Renal pelvis (tissue), 4 donors: ENCODE data around the gene CMKLR1. TPM values are rescaled to one million over a fixed set of nuclear protein-coding genes. Genes with fewer than 3 reads are reported as not detected.

Source experiments
- DNase-seq: peaks from one replicate; pipeline ENCODE4 v3.0.0-alpha.2; 2013
- polyA plus RNA-seq, 3 donors: library from polyadenylated mRNA; unstranded; fragments of 120-200 nt; gene quantifications; one replicate each; pipeline ENCODE4 v1.2.1, GENCODE V29; 2013; ENCODE audit not compliant: insufficient read length in 3 of 3

The CMKLR1 gene
- polyA plus RNA-seq, 3 donors, result 3.3 to 5.8 (median 4.3) TPM

GRCh38 chr12:108337235-108338223 is 1.6 kb downstream of the CMKLR1 start:
- DNase-seq, result no peak

GRCh38 chr12:108335349-108336119 is 3.6 kb downstream of the CMKLR1 start:
- no peak for DNase-seq

DNA sequence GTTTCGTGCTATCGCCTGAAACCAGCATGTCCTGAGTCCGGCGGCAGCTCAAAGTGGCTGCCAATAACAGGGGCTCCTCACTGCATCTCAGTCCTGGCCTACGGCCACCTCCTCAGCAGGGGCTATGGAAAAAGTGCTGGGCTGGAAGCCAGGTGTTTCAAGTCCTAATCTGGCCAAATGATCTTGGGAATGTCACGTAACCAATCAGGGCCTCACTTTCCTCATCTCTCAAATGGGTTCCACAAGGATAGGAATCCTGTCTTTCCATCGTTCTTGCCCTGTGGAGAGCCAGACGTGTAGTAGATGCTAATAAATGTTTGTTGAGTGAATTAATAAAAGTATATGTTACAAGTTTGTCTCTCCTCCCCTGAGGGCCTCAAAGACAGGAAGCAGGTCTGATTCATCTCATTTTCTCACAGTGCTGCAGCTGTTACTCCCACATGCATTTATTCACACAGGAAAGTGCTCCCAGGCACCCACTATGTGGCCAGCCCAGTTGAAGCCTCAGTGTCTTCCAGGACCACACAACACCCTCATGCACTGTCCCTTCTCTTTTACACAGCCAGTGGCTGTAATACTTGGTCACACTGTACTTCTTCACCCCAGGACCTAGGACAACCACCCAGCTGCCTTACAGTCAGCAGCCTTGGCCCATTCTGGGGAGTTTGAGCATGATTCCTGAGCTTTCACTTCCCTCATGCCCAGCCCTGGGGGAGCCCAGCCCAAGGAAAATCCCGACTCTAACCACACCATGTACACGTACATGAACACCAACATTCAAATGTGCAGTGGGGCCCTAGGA is 5.0 kb downstream of the CMKLR1 start:
- DNase-seq, result no peak

GRCh38 chr12:108332791-108333382 is 6.2 kb downstream of the CMKLR1 start:
- no peak for DNase-seq

- DNase-seq, result no peak
Measured at GRCh38 chr12:108328420-108328819, 10.7 kb downstream of the CMKLR1 start.

GRCh38 chr12:108327621-108328344 is 11.3 kb downstream of the CMKLR1 start:
- no peak for DNase-seq

GRCh38 chr12:108326254-108326750 is 12.8 kb downstream of the CMKLR1 start:
- DNase-seq, result no peak

DNA sequence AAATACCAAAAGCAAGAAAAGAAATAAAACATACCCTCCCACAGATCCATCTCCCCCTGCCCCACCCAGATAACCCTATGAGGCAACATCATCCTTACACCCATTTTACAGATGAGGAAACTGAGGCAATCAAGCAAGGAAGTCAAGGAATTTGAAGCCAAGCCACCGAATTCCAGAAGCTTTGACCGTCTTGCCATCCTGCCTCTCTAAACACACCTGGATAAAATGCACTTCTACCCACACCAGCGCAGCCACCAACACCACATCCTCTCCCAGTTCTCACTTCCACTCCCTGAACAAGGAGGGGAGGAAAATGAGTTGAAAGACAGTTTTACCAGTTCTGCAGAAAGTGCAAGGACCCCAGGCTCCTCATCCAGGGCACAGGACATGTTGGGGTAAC is 13.6 kb downstream of the CMKLR1 start:
- no peak for DNase-seq

DNA sequence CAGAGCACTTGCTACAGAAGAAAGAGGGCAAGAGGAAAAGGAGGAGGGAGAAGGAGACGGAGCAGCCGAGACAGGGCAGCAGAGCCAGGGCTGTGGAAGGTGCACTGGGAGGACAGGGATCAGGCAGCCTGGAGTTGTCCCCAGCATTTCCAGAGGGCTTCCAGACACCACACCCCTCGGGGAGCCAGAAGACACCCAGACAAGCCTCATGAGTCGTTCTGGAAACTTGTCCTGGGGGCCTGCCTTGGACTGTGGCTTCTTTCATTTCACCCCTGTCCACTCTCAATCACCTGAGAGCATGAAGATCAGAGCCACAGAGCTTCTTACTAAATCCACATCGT is 14.1 kb downstream of the CMKLR1 start:
- no peak for DNase-seq

DNA sequence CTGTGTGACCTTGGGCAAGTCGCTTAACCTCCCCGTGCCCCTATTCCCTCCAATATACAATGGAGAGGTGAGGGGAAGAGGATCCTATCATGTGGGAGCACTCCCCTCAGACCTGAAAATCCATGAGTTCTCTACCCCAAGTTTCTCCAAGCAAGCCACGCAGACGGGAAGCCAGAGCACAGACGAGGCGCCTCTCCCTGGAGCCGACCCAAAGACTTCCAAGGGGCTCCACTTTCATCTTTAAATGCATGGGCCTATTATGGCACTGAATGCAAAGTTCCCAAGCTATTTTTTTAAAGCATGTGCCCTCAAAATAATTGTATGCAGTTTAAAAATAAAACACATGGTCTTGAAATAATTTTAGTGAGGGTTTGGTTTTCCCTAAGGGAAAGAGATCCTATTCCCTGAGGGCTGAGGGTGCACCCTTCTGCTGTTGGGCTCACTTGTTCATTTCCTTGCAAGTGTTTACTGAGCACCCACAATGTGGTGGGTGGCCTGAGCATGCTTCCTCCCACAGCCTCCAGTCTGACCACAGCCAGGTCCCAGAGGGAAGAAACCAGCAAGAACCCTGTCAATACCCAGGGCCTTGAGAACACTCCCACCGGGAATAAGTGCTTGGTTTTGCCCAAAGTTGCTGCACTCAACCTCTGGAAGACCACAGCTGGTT is 14.6 kb downstream of the CMKLR1 start:
- no peak for DNase-seq

GRCh38 chr12:108323581-108323980 is 15.5 kb downstream of the CMKLR1 start:
- no peak for DNase-seq

DNA sequence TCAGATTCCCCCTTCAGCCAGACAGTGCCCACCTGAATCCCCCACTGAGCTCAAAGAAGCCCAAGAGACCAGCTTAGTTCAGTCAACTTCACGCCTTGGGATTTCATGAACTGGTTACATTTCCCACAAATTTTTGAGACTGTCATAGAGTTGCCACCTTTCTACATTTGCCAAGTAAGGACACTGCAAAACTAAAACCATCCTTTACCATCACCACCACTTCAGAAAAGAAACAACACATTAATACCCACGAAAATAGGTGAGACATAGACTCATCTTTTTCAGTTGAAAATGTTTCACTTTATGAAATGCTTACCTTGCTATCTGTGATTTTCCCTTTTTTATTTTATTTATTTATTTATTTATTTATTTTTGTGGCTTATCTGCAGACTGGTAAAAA is 16.1 kb downstream of the CMKLR1 start:
- no peak for DNase-seq

DNA sequence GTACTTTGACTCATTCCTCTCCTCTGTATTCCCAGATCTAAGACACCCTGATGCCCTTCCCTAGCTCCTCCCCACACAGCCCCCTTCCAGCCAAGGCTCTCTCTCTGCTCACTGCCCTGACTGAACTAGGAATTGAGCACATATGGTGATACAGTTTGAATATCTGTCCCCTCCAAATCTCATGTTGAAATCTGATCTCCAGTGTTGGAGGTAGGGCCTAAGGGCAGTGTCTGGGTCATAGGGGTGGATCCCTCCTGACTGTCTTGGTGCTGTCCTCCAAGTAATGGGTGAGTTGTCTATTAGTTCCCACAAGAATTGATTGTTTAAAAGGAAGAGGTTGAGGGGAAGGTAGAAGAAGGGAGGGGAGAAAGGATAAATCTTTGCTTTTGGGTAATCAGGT is 17.4 kb downstream of the CMKLR1 start:
- DNase-seq, result no peak

- DNase-seq, result no peak
Measured at GRCh38 chr12:108320507-108321293, 18.4 kb downstream of the CMKLR1 start.

- no peak for DNase-seq
Measured at GRCh38 chr12:108319277-108320234, 19.6 kb downstream of the CMKLR1 start.

DNA sequence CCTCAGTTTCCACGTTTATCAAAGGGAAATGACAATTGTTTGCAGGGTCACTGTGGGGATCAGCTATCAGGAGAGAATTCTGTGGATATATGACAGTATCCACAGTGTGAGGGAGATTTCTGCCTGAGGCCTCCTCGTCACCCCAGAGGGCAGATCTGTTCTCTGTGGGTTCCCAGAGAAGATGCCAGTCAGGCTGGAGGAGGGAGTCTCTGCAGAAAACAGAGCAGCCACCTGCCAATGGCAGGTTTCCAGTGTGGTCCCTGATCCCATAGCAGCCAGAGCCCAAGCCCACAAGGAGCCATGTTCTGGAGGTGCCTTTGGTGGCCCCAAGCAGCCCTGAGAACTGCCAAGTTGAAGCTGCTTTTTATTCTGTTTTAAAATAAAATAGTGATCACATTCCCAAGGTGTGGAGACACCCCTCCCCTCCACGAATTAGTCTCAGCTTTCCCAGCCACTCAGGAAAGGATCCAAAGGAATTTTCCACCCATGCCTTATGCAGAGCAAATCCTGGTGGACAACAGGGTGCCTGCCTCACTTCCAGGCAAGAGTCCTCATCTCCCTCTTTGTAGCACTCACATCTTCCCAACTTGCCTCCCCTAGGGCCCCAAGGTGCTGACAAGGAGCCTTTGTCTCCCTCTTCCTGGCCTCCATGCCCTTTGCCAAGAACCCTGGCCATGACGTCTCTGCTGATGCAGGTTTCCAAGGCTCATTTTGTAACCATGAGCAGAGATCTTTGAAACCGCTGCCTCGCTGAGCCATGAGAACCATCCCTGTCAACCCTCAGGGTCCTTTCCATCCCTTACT is 20.4 kb downstream of the CMKLR1 start:
- DNase-seq, result no peak
